ENCODE data around the gene CALM3. TPM values are rescaled to one million over a fixed set of nuclear protein-coding genes. Genes with fewer than 3 reads are reported as not detected.

The CALM3 gene
- polyA plus RNA-seq, 1 of the 3 experiments (the other 2 are of a cell fraction), result 495 TPM

DNA sequence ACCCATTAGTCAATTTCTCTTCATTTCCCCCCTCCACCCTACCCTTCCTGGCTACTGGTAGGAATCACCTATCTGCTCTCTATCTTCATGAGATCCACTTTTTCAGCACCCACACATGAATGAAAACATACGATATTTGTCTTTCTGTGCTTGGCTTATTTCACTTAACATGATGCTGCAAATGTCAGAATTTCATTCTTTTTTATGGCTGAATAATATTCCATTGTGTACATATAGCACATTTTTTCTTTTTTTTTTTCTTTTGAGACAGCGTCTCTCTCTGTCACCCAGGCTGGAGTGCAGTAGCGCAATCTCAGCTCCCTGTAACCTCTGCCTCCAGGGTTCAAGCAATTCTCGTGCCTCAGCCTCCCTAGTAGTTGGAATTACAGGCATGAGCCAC lies 9.9 kb upstream of the CALM3 start:
- Histone ChIP-seq H3K4me2 (no peak overlapping the region), H3K9me3 (no peaks in the 10 kb centered on the region), H2AFZ (ENCODE audit: low read depth) (no peak overlapping the region), H3K4me3 (ENCODE audit: low read depth in 2 of 2, low read length in 1 of 2) (no peak overlapping the region), H3K79me2 (ENCODE audit: insufficient read depth) (no peaks in the 10 kb centered on the region), H3K4me1 (ENCODE audit: control insufficient read depth in 1 of 2, insufficient read depth in 2 of 2, low read depth in 1 of 2, low read length in 1 of 2) (no peaks in the 10 kb centered on the region), H3K36me3 (replicated peaks in 1 of 2; ENCODE audit: control insufficient read depth in 1 of 2, insufficient read depth in 2 of 2, low read length in 1 of 2) (no peaks in the 10 kb centered on the region), H4K20me1 (ENCODE audit: insufficient read depth) (no peaks in the 10 kb centered on the region), H3F3A (replicated peaks; ENCODE audit: insufficient read depth) (no peaks in the 10 kb centered on the region), H3K27me3 (ENCODE audit: insufficient read depth) (no peaks in the 10 kb centered on the region), H3K9ac (no peak overlapping the region), H3K27ac (ENCODE audit: low read depth in 2 of 2, low read length in 1 of 2) (no peak overlapping the region), H3K9me2 (no peaks in the 10 kb centered on the region)
- TF ChIP-seq, protein P1, sequence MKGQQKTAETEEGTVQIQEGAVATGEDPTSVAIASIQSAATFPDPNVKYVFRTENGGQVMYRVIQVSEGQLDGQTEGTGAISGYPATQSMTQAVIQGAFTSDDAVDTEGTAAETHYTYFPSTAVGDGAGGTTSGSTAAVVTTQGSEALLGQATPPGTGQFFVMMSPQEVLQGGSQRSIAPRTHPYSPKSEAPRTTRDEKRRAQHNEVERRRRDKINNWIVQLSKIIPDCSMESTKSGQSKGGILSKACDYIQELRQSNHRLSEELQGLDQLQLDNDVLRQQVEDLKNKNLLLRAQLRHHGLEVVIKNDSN (IDR thresholded peaks at IDR 0.05; ENCODE audit: borderline replicate concordance, low read depth), result no peak
- TF ChIP-seq RFX5 (IDR thresholded peaks at IDR 0.05; ENCODE audit: low read length) (no peak), FOXJ3 (CRISPR knock-in tag; IDR thresholded peaks at IDR 0.05) (no peak), FOXM1 (IDR thresholded peaks at IDR 0.05; ENCODE audit: low read depth) (no peak), GABPA (IDR thresholded peaks at IDR 0.05; ENCODE audit: low read depth) (no peak)
- TF ChIP-seq, protein P2, sequence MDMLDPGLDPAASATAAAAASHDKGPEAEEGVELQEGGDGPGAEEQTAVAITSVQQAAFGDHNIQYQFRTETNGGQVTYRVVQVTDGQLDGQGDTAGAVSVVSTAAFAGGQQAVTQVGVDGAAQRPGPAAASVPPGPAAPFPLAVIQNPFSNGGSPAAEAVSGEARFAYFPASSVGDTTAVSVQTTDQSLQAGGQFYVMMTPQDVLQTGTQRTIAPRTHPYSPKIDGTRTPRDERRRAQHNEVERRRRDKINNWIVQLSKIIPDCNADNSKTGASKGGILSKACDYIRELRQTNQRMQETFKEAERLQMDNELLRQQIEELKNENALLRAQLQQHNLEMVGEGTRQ (IDR thresholded peaks at IDR 0.05; ENCODE audit: borderline replicate concordance, low read depth, low read length), result no peak
- POLR2A ChIA-PET, result no interaction called here
- CTCF ChIA-PET, result no interaction called here
- WGBS (ENCODE audit: low lambda C conversion rate), result 65% methylated on average over 4 of the region's 4 CpGs
- no peak for DNase-seq

DNA sequence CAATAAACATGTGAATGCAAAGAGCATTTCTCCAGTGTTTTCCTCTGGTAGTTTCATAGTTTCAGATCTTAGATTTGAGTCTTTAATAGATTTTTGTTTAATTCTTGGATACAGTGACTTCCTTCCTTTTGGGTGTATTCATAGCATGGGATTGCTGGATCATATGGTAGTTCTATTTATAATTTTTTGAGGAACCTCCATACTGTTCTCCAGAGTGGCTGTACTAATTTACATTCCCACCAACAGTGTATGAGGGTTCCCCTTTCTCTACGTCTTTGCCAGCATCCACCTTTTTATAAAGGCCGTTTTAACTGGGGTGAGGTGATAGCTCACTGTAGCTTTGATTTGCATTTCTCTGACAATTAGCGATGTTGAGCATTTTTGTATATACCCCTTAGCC lies 9.3 kb upstream of the CALM3 start:
- Histone ChIP-seq H4K20me1 (ENCODE audit: insufficient read depth) (no peaks in the 10 kb centered on the region), H3F3A (replicated peaks; ENCODE audit: insufficient read depth) (no peaks in the 10 kb centered on the region)
- POLR2A ChIA-PET, result no interaction called here

More for the DNA sequence above, 9.3 kb upstream of the CALM3 start:
- H3K27me3 ChIP-seq (ENCODE audit: insufficient read depth), result no peaks in the 10 kb centered on the region
- no peak for DNase-seq
- CTCF ChIA-PET, result interaction anchor here (1.8 kb wide), 1 partner anchor 13 kb away, joined by 7 read pairs; no protein-coding TSS in a partner anchor
- H3K9me3 ChIP-seq, result no peaks in the 10 kb centered on the region
- H3K27ac ChIP-seq (ENCODE audit: low read depth in 2 of 2, low read length in 1 of 2), result no peak overlapping the region
- H3K36me3 ChIP-seq (replicated peaks in 1 of 2; ENCODE audit: control insufficient read depth in 1 of 2, insufficient read depth in 2 of 2, low read length in 1 of 2), result no peaks in the 10 kb centered on the region
- no peak overlapping the region for H3K4me3 ChIP-seq (ENCODE audit: low read depth in 2 of 2, low read length in 1 of 2)
- TF ChIP-seq, protein P2 (IDR thresholded peaks at IDR 0.05; ENCODE audit: borderline replicate concordance, low read depth, low read length), result no peak
- TF ChIP-seq, protein P1 (IDR thresholded peaks at IDR 0.05; ENCODE audit: borderline replicate concordance, low read depth), result no peak
- TF ChIP-seq GATA2 (CRISPR knock-in tag; IDR thresholded peaks at IDR 0.05) (no peak), SIN3A (IDR thresholded peaks at IDR 0.05; ENCODE audit: borderline replicate concordance, low read depth, low read length) (no peak)
- TF ChIP-seq, protein P3, sequence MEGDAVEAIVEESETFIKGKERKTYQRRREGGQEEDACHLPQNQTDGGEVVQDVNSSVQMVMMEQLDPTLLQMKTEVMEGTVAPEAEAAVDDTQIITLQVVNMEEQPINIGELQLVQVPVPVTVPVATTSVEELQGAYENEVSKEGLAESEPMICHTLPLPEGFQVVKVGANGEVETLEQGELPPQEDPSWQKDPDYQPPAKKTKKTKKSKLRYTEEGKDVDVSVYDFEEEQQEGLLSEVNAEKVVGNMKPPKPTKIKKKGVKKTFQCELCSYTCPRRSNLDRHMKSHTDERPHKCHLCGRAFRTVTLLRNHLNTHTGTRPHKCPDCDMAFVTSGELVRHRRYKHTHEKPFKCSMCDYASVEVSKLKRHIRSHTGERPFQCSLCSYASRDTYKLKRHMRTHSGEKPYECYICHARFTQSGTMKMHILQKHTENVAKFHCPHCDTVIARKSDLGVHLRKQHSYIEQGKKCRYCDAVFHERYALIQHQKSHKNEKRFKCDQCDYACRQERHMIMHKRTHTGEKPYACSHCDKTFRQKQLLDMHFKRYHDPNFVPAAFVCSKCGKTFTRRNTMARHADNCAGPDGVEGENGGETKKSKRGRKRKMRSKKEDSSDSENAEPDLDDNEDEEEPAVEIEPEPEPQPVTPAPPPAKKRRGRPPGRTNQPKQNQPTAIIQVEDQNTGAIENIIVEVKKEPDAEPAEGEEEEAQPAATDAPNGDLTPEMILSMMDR (IDR thresholded peaks at IDR 0.05), result no peak
- no peak overlapping the region for H2AFZ ChIP-seq (ENCODE audit: low read depth)
- H3K4me2 ChIP-seq, result no peak overlapping the region
- H3K9me2 ChIP-seq, result no peaks in the 10 kb centered on the region
- H3K9ac ChIP-seq, result no peak overlapping the region
- no peaks in the 10 kb centered on the region for H3K4me1 ChIP-seq (ENCODE audit: control insufficient read depth in 1 of 2, insufficient read depth in 2 of 2, low read depth in 1 of 2, low read length in 1 of 2)
- no peaks in the 10 kb centered on the region for H3K79me2 ChIP-seq (ENCODE audit: insufficient read depth)
- 92% methylated on average over 3 of the region's 3 CpGs for WGBS (ENCODE audit: low lambda C conversion rate)
